GM18508 (cell line): ENCODE data around the gene TEX48.

Experiments
- ATAC-seq: cut with Tn5 transposase; IDR thresholded peaks from one replicate; pipeline ENCODE4 v1.9.1; 2021; ENCODE audit warnings: moderate number of reproducible peaks; ENCODE audit not compliant: insufficient read depth, unreplicated experiment

Gene TEX48

GRCh38 chr9:114694719-114695269 lies 12.8 kb upstream of the TEX48 start:
- ATAC-seq = peak; percentile 25

- no peak for ATAC-seq
These were observed 12.2 kb upstream of the TEX48 start for GRCh38 chr9:114694146-114694545.

- ATAC-seq = no peak
These were observed 11.4 kb upstream of the TEX48 start for GRCh38 chr9:114693248-114693855.

- ATAC-seq = no peak
These were observed 9.9 kb upstream of the TEX48 start for GRCh38 chr9:114691956-114692295.

- ATAC-seq = peak; percentile 69
These were observed 9.3 kb upstream of the TEX48 start for GRCh38 chr9:114691046-114691955.

- no peak for ATAC-seq
These were observed 8.3 kb upstream of the TEX48 start for GRCh38 chr9:114690308-114690707.

GRCh38 chr9:114689813-114690212 lies 7.8 kb upstream of the TEX48 start:
- ATAC-seq = no peak

- no peak for ATAC-seq
These were observed 7.1 kb upstream of the TEX48 start for GRCh38 chr9:114688909-114689610.

GRCh38 chr9:114688379-114688778 lies 6.4 kb upstream of the TEX48 start:
- ATAC-seq = no peak

- ATAC-seq = no peak
These were observed 5.0 kb upstream of the TEX48 start for GRCh38 chr9:114687034-114687433.

GRCh38 chr9:114685951-114686350 lies 4.0 kb upstream of the TEX48 start:
- no peak for ATAC-seq

GRCh38 chr9:114684036-114684435 lies 2.0 kb upstream of the TEX48 start:
- ATAC-seq = no peak

GRCh38 chr9:114682846-114683245 lies 854 bp upstream of the TEX48 start:
- ATAC-seq = no peak

- no peak for ATAC-seq
These were observed 1.6 kb downstream of the TEX48 start for GRCh38 chr9:114680259-114681001.

- ATAC-seq = no peak
These were observed 3.2 kb downstream of the TEX48 start for GRCh38 chr9:114678795-114679194.

GRCh38 chr9:114678130-114678529 lies 3.9 kb downstream of the TEX48 start:
- no peak for ATAC-seq

GRCh38 chr9:114677418-114677817 lies 4.6 kb downstream of the TEX48 start:
- no peak for ATAC-seq

- no peak for ATAC-seq
These were observed 5.1 kb downstream of the TEX48 start for GRCh38 chr9:114676901-114677300.

- ATAC-seq = no peak
These were observed 7.0 kb downstream of the TEX48 start for GRCh38 chr9:114674798-114675540.
